Common myeloid progenitor, CD34-positive (primary cell): Measurements from ENCODE around the gene THBS2.

ENCODE experiments used
- CTCF ChIA-PET: fragments of 350-600 bp; sonication (Branson Sonifier 250); formaldehyde crosslinking; loops from one replicate; lab custom pipeline; 2021; ENCODE audit warnings: antibody characterized with exemption; lab: Charles Lee
- POLR2A ChIA-PET: fragments of 350-600 bp; sonication (Branson Sonifier 250); formaldehyde crosslinking; loops from one replicate; lab custom pipeline; 2021; ENCODE audit warnings: antibody characterized with exemption; lab: Charles Lee
- DNase-seq, 3 donors: peaks; one replicate each; pipeline versions ENCODE4 v3.0.0 to v3.0.0-alpha.2; 2013
- H3K27ac ChIP-seq, 2 experiments: 1 replicate in 1 of 2; 2 replicates in 1 of 2; pipeline ENCODE4 v1.7.0; 2013; ENCODE audit warnings: inconsistent platforms in 2 of 2, low read length in 2 of 2, mild to moderate bottlenecking in 2 of 2, low read depth in 1 of 2, moderate library complexity in 1 of 2; ENCODE audit not compliant: severe bottlenecking in 2 of 2, insufficient read depth in 1 of 2, poor library complexity in 1 of 2
- H3K27me3 ChIP-seq, 5 experiments: replicated peaks in 2 of 5; 1 replicate in 3 of 5; 2 replicates in 2 of 5; pipeline versions ENCODE4 v1.6.1 to v1.7.0; 2013; ENCODE audit warnings: low read length in 4 of 5, mild to moderate bottlenecking in 2 of 5, moderate library complexity in 2 of 5, inconsistent platforms in 1 of 5; ENCODE audit not compliant: insufficient read depth in 5 of 5, control insufficient read depth in 4 of 5
- H3K36me3 ChIP-seq, 4 experiments: 1 replicate in 2 of 4; 2 replicates in 2 of 4; pipeline versions ENCODE4 v1.6.1 to v1.7.0; 2013; ENCODE audit warnings: low read length in 3 of 4, control low read depth in 1 of 4, mild to moderate bottlenecking in 1 of 4; ENCODE audit not compliant: control insufficient read depth in 4 of 4, insufficient read depth in 4 of 4
- H3K4me1 ChIP-seq, 4 experiments: 1 replicate in 3 of 4; 2 replicates in 1 of 4; pipeline versions ENCODE4 v1.6.1 to v1.7.1; 2013; ENCODE audit warnings: low read length in 3 of 4, mild to moderate bottlenecking in 3 of 4, control low read depth in 1 of 4, inconsistent platforms in 1 of 4, moderate library complexity in 1 of 4; ENCODE audit not compliant: control insufficient read depth in 4 of 4, insufficient read depth in 4 of 4; ENCODE audit errors: control extremely low read depth in 1 of 4
- H3K4me3 ChIP-seq, 7 experiments: 1 replicate in 4 of 7; 2 replicates in 3 of 7; pipeline versions ENCODE4 v1.5.1 to v1.7.0; 2013; ENCODE audit warnings: mild to moderate bottlenecking in 7 of 7, low read length in 6 of 7, moderate library complexity in 6 of 7, inconsistent platforms in 2 of 7, low read depth in 2 of 7, control low read depth in 1 of 7; ENCODE audit not compliant: insufficient read depth in 4 of 7, control insufficient read depth in 1 of 7; ENCODE audit errors: extremely low read depth in 1 of 7
- H3K9me3 ChIP-seq, 5 experiments: 1 replicate in 4 of 5; 2 replicates in 1 of 5; pipeline versions ENCODE4 v1.6.1 to v1.7.1; 2013; ENCODE audit warnings: low read length in 4 of 5, mild to moderate bottlenecking in 2 of 5, inconsistent platforms in 1 of 5, low read depth in 1 of 5, moderate library complexity in 1 of 5; ENCODE audit not compliant: control insufficient read depth in 4 of 5, insufficient read depth in 2 of 5; ENCODE audit errors: control extremely low read depth in 1 of 5
- WGBS: methylation state at CpG from one replicate; pipeline ENCODE4 v1.1.5; 2013; ENCODE audit not compliant: insufficient coverage; 5-methylcytosine and 5-hydroxymethylcytosine counted together

Gene THBS2

DNA sequence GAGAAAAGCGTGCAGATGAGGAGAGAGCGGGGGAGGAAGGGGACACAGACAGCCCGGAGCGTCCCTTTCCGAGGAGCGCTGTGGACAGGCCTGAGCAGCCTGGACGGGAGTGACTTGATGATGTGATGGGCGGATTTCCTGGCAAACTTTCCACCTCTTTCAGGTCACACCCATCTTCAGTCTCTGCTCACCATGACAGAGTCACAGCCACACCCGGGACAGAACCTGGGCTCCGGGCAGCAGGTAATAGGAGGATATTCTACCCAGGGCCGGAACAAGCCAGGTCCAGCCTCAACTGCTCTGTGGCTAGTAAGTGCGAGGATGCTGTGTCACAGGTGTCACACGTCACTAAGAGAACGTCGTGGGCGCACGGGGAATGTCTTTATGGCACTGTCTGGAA is 84.3 kb downstream of the THBS2 start:
- Histone ChIP-seq H3K36me3 (no peaks in the 10 kb centered on the region), H3K27ac (no peak overlapping the region), H3K27me3 (peaks cover 0 to 2% (median 0%) of the 10 kb centered on the region in 5 experiments), H3K9me3 (no peaks in the 10 kb centered on the region), H3K4me1 (peaks cover 0 to 2% (median 0%) of the 10 kb centered on the region in 4 experiments), H3K4me3 (no peak overlapping the region)
- CTCF ChIA-PET = no interaction called here
- POLR2A ChIA-PET = no interaction called here
- DNase-seq = no peak
- 87% methylated on average over 15 of the region's 17 CpGs for WGBS

- no peak for DNase-seq
- no peaks in the 10 kb centered on the region for H3K27me3 ChIP-seq
- ChIA-PET CTCF (no interaction called here), POLR2A (no interaction called here)
- WGBS = 97% methylated on average over 15 of the region's 16 CpGs
- H3K27ac ChIP-seq = no peak overlapping the region
- H3K36me3 ChIP-seq = no peaks in the 10 kb centered on the region
- peaks cover 0 to 7% (median 2%) of the 10 kb centered on the region in 4 experiments for H3K4me1 ChIP-seq
- no peak overlapping the region for H3K4me3 ChIP-seq
- H3K9me3 ChIP-seq = no peaks in the 10 kb centered on the region
Observed at GRCh38 chr6:169168706-169169105, 84.9 kb downstream of the THBS2 start.

DNA sequence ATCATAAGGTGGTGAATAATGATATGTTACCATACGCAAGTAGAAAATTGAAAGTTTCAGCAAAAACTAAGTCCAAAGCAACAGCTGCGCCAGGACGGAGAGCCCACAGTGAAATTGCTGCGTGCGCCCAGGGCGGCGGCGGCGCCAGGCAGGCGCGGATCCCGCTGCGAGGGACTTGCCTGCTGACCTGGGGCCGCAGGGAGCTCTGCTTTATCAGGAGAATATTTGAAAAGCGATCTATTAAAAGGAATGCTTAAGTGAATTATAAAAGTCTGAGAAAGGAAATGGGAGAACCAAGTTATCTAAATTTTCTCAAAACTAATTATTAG is 85.4 kb downstream of the THBS2 start:
- WGBS = over 99% methylated on average over 14 of the region's 15 CpGs
- POLR2A ChIA-PET = no interaction called here
- no peak overlapping the region for H3K4me3 ChIP-seq
- CTCF ChIA-PET = no interaction called here
- no peak overlapping the region for H3K27ac ChIP-seq
- DNase-seq = no peak
- no peaks in the 10 kb centered on the region for H3K27me3 ChIP-seq
- H3K36me3 ChIP-seq = no peaks in the 10 kb centered on the region
- peaks cover 0 to 10% (median 4%) of the 10 kb centered on the region in 4 experiments for H3K4me1 ChIP-seq
- peaks cover 0 to under 1% (median 0%) of the 10 kb centered on the region in 5 experiments for H3K9me3 ChIP-seq

GRCh38 chr6:169167581-169168301 is 85.9 kb downstream of the THBS2 start:
- DNase-seq = no peak
- Histone ChIP-seq H3K36me3 (no peaks in the 10 kb centered on the region), H3K4me1 (peaks cover 0 to 12% (median 4%) of the 10 kb centered on the region in 4 experiments), H3K9me3 (peaks cover 0 to 4% (median 0%) of the 10 kb centered on the region in 5 experiments), H3K27ac (no peak overlapping the region), H3K27me3 (no peaks in the 10 kb centered on the region), H3K4me3 (no peak overlapping the region)
- 97% methylated on average over 32 of the region's 37 CpGs for WGBS
- ChIA-PET POLR2A (no interaction called here), CTCF (no interaction called here)

GRCh38 chr6:169166896-169167580 is 86.6 kb downstream of the THBS2 start:
- Histone ChIP-seq H3K36me3 (no peaks in the 10 kb centered on the region), H3K9me3 (peaks cover 0 to 8% (median 0%) of the 10 kb centered on the region in 5 experiments), H3K4me1 (peaks cover 0 to 10% (median 4%) of the 10 kb centered on the region in 4 experiments), H3K27me3 (no peaks in the 10 kb centered on the region), H3K4me3 (no peak overlapping the region), H3K27ac (no peak overlapping the region)
- WGBS = 97% methylated on average over 40 of the region's 40 CpGs
- ChIA-PET CTCF (interaction anchor here (0.6 kb wide), 1 partner anchor 63 kb away, joined by 3 read pairs; no protein-coding TSS in a partner anchor), POLR2A (no interaction called here)
- no peak for DNase-seq
